ENCODE data around the gene ZEB1. TPM values are rescaled to one million over a fixed set of nuclear protein-coding genes. Genes with fewer than 3 reads are reported as not detected.

ZEB1 gene
- total and polyA plus RNA-seq, 2 of the 4 experiments (the other 2 are of a cell fraction), result 23.7 to 108 TPM

- H2AK5ac ChIP-seq (ENCODE audit: low read depth, low read length), result peak overlapping the region; percentile 94
- peak overlapping the region; percentile 86 for H3K56ac ChIP-seq (ENCODE audit: extremely low read depth, insufficient read depth, low read length)
- H3K23ac ChIP-seq (ENCODE audit: low read depth, low read length), result peak overlapping the region; percentile 100
- peak overlapping the region; percentile 97 for H3K27ac ChIP-seq (ENCODE audit: insufficient read depth, low read length)
- peak overlapping the region; percentile 67; the same call in 1 of the 3 replicates for H2BK15ac ChIP-seq (ENCODE audit: low read depth, low read length)
- peaks cover 3 to 34% of the 10 kb centered on the region in 2 experiments for H3K79me1 ChIP-seq (ENCODE audit: low read depth in 1 of 2, low read length in 2 of 2)
- peak overlapping the region; percentile 83 for H2AFZ ChIP-seq (replicated peaks; ENCODE audit: low read length, poor library complexity)
- peak overlapping the region; percentile 97 for H3K4me2 ChIP-seq (ENCODE audit: low read depth, low read length)
- peak overlapping the region; percentile 86 for H3K18ac ChIP-seq (ENCODE audit: low read depth, low read length)
- H3K14ac ChIP-seq (replicated peaks; ENCODE audit: low read depth, low read length), result peak overlapping the region; percentile 98
- H2BK5ac ChIP-seq (ENCODE audit: low read depth, low read length, poor library complexity, severe bottlenecking), result peak overlapping the region; percentile 96
- peaks cover 3% of the 10 kb centered on the region; the same call in 1 of the 2 replicates for H3K4me1 ChIP-seq (ENCODE audit: control insufficient read depth, insufficient read depth, low read length)
- H3K4me3 ChIP-seq (ENCODE audit: insufficient read depth, low read depth, low read length), result peak overlapping the region; percentile 65
- WGBS, 2 experiments (ENCODE audit: extremely low coverage in 2 of 2, insufficient read length in 1 of 2), result 1% methylated on average over 47 of the region's 129 CpGs; no CpG with 5 or more reads in 1 of the 2 experiments
- ChIA-PET POLR2A (ENCODE audit: unreplicated experiment) (interaction anchor here (0.5 to 0.6 kb wide), 2 partner anchors 58 to 438 kb away, joined by 3 to 4 read pairs; no protein-coding TSS in a partner anchor), CTCF (no interaction called here)
- DNase-seq (no peak), ATAC-seq (ENCODE audit: low read depth) (peak; percentile 1)
- H4K5ac ChIP-seq (ENCODE audit: low read depth, low read length), result peak overlapping the region; percentile 68
- H4K20me1 ChIP-seq (ENCODE audit: insufficient read depth, low read length), result peaks cover 40% of the 10 kb centered on the region
- peak overlapping the region; percentile 97 for H2BK120ac ChIP-seq (ENCODE audit: low read depth, low read length)
- in situ Hi-C loops (cut with MboI; ENCODE audit: low sequenced_read_pairs) (loop anchor here (10.0 kb wide), 2 partner anchors 165 to 545 kb away; no protein-coding TSS in a partner anchor), dilution Hi-C loops (cut with HindIII; ENCODE audit: low sequenced_read_pairs, unreplicated experiment) (no loop called here), intact Hi-C loops (cut with micrococcal nuclease) (loop anchor here (1.0 to 10.0 kb wide), 7 partner anchors 58 to 568 kb away; no protein-coding TSS in a partner anchor)
- peaks cover 7% of the 10 kb centered on the region; the same call in 1 of the 2 replicates for H3K9me1 ChIP-seq (ENCODE audit: insufficient read depth, low read length)
- peak overlapping the region; percentile 94; the same call in 1 of the 2 replicates for H2BK20ac ChIP-seq (ENCODE audit: low read depth, low read length)
- H3K9ac ChIP-seq (ENCODE audit: low read depth, low read length), result peak overlapping the region; percentile 98
- peak overlapping the region; percentile 94 for H4K91ac ChIP-seq (ENCODE audit: insufficient read depth, low read depth, low read length)
- no TSS peak for BruUV-seq (replicated peaks)
- peak overlapping the region; percentile 46 to 89; a peak in 3 of 4 replicates for H4K8ac ChIP-seq (ENCODE audit: low read depth in 2 of 2, low read length in 2 of 2)
- H2AK9ac ChIP-seq (replicated peaks; ENCODE audit: low read depth, low read length, poor library complexity), result peak overlapping the region; percentile 94
- no peaks in the 10 kb centered on the region for H3K36me3 ChIP-seq (ENCODE audit: control insufficient read depth, insufficient read depth, low read length)
- no peaks in the 10 kb centered on the region for H3K27me3 ChIP-seq (ENCODE audit: control insufficient read depth, insufficient read depth, low read length)
- peak overlapping the region; percentile 99 for H3K4ac ChIP-seq (ENCODE audit: low read depth, low read length)
- TF ChIP-seq MAFK (IDR thresholded peaks at IDR 0.05; ENCODE audit: low read depth, low read length) (no peak), CEBPB (IDR thresholded peaks at IDR 0.05; ENCODE audit: low read depth, low read length) (no peak), BHLHE40 (IDR thresholded peaks at IDR 0.05; ENCODE audit: low read depth, low read length) (no peak), POLR2A (IDR thresholded peaks at IDR 0.05; ENCODE audit: low read depth, low read length) (no peak), CHD1 (IDR thresholded peaks at IDR 0.05; ENCODE audit: low read depth, low read length) (0 out of 2 replicates have a peak, but pooled peaks have one; percentile 28), RCOR1 (IDR thresholded peaks at IDR 0.05; ENCODE audit: insufficient replicate concordance, low read length) (no peak)
- H3K9me3 ChIP-seq (ENCODE audit: control insufficient read depth, insufficient read depth, low read length), result no peaks in the 10 kb centered on the region
Measured at GRCh38 chr10:31319602-31320549, 860 bp downstream of the ZEB1 start.
